HCT116 (cell line): Measurements from ENCODE around the gene MSH3.

Source experiments
- ATF3 ChIP-seq: IDR thresholded peaks from 2 replicates; pipeline ENCODE4 v1.6.1; 2012
- EZH2 ChIP-seq: fragments of 200-600 bp; sonication (generic); IDR thresholded peaks from 2 replicates; pipeline ENCODE4 v1.6.1; 2017; ENCODE audit warnings: antibody characterized with exemption, mixed run types
- MAX ChIP-seq: IDR thresholded peaks from 2 replicates; pipeline ENCODE4 v1.6.1; 2012
- POLR2A ChIP-seq: IDR thresholded peaks from 2 replicates; pipeline ENCODE4 v1.7.0; 2011; ENCODE audit warnings: borderline replicate concordance; ENCODE audit not compliant: insufficient read depth, insufficient read length; ENCODE audit errors: extremely low read depth
- POLR2AphosphoS5 ChIP-seq: IDR thresholded peaks from 2 replicates; pipeline ENCODE4 v1.6.1; 2011; ENCODE audit warnings: mild to moderate bottlenecking, low read depth, low read length, moderate library complexity
- RAD21 ChIP-seq: IDR thresholded peaks from 2 replicates; pipeline ENCODE4 v1.6.1; 2012; ENCODE audit warnings: low read depth, mild to moderate bottlenecking
- SRF ChIP-seq: IDR thresholded peaks from 2 replicates; pipeline ENCODE4 v1.6.1; 2012; ENCODE audit warnings: low read depth
- TF ChIP-seq, protein P1 (sequence below), 3 experiments: fragments of 200-600 bp in 1 of 3; sonication (generic) in 1 of 3; IDR thresholded peaks in 2 of 3; conservative IDR thresholded peaks in 1 of 3; 2 replicates each; pipeline ENCODE4 v1.5.1; 2012 to 2017; ENCODE audit warnings: low read depth in 2 of 3, low read length in 2 of 3, antibody characterized with exemption in 1 of 3, borderline replicate concordance in 1 of 3, control low read depth in 1 of 3, mild to moderate bottlenecking in 1 of 3, mixed read lengths in 1 of 3, mixed run types in 1 of 3, moderate library complexity in 1 of 3; ENCODE audit not compliant: insufficient read depth in 1 of 3
- TF ChIP-seq, protein P2 (sequence below): IDR thresholded peaks from 2 replicates; pipeline ENCODE4 v1.6.1; 2012; ENCODE audit warnings: low read depth

- TF ChIP-seq POLR2AphosphoS5 (no peak), POLR2A (no peak), EZH2 (no peak), MAX (no peak), ATF3 (no peak), RAD21 (no peak), SRF (no peak)
- TF ChIP-seq, protein P1, sequence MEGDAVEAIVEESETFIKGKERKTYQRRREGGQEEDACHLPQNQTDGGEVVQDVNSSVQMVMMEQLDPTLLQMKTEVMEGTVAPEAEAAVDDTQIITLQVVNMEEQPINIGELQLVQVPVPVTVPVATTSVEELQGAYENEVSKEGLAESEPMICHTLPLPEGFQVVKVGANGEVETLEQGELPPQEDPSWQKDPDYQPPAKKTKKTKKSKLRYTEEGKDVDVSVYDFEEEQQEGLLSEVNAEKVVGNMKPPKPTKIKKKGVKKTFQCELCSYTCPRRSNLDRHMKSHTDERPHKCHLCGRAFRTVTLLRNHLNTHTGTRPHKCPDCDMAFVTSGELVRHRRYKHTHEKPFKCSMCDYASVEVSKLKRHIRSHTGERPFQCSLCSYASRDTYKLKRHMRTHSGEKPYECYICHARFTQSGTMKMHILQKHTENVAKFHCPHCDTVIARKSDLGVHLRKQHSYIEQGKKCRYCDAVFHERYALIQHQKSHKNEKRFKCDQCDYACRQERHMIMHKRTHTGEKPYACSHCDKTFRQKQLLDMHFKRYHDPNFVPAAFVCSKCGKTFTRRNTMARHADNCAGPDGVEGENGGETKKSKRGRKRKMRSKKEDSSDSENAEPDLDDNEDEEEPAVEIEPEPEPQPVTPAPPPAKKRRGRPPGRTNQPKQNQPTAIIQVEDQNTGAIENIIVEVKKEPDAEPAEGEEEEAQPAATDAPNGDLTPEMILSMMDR (IDR thresholded peaks at IDR 0.05 in 2 of 3, conservative IDR thresholded peaks at IDR 0.05 in 1 of 3; ENCODE audit: borderline replicate concordance in 1 of 3, insufficient read depth in 1 of 3, low read depth in 2 of 3, low read length in 2 of 3) = no peak
- TF ChIP-seq, protein P2, sequence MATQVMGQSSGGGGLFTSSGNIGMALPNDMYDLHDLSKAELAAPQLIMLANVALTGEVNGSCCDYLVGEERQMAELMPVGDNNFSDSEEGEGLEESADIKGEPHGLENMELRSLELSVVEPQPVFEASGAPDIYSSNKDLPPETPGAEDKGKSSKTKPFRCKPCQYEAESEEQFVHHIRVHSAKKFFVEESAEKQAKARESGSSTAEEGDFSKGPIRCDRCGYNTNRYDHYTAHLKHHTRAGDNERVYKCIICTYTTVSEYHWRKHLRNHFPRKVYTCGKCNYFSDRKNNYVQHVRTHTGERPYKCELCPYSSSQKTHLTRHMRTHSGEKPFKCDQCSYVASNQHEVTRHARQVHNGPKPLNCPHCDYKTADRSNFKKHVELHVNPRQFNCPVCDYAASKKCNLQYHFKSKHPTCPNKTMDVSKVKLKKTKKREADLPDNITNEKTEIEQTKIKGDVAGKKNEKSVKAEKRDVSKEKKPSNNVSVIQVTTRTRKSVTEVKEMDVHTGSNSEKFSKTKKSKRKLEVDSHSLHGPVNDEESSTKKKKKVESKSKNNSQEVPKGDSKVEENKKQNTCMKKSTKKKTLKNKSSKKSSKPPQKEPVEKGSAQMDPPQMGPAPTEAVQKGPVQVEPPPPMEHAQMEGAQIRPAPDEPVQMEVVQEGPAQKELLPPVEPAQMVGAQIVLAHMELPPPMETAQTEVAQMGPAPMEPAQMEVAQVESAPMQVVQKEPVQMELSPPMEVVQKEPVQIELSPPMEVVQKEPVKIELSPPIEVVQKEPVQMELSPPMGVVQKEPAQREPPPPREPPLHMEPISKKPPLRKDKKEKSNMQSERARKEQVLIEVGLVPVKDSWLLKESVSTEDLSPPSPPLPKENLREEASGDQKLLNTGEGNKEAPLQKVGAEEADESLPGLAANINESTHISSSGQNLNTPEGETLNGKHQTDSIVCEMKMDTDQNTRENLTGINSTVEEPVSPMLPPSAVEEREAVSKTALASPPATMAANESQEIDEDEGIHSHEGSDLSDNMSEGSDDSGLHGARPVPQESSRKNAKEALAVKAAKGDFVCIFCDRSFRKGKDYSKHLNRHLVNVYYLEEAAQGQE = no peak
Observed at GRCh38 chr5:80653502-80653901, 950 bp upstream of the MSH3 start.
